Left renal cortex interstitium (tissue), 4 donors: Measurements from ENCODE around the gene RGS11. TPM values are rescaled to one million over a fixed set of nuclear protein-coding genes. Genes with fewer than 3 reads are reported as not detected.
"Not testable (repeated sequence)": the region's sequence is repeated elsewhere in the genome, so short reads cannot be mapped to it uniquely, and the experiment has no call there.

Source experiments
- DNase-seq, 4 donors: peaks; one replicate each; pipeline ENCODE4 v3.0.0-alpha.2; 2013; ENCODE audit warnings: low read depth in 4 of 4, low spot score in 2 of 4, missing footprints in 1 of 4
- polyA plus RNA-seq, 4 donors: library from polyadenylated mRNA; unstranded; fragments of 120-200 nt; gene quantifications; one replicate each; pipeline ENCODE4 v1.2.1, GENCODE V29; 2013; ENCODE audit not compliant: insufficient read length in 4 of 4

RGS11 gene
- polyA plus RNA-seq, 4 donors, result 0.46 to 2.7 (median 1.8) TPM

DNA sequence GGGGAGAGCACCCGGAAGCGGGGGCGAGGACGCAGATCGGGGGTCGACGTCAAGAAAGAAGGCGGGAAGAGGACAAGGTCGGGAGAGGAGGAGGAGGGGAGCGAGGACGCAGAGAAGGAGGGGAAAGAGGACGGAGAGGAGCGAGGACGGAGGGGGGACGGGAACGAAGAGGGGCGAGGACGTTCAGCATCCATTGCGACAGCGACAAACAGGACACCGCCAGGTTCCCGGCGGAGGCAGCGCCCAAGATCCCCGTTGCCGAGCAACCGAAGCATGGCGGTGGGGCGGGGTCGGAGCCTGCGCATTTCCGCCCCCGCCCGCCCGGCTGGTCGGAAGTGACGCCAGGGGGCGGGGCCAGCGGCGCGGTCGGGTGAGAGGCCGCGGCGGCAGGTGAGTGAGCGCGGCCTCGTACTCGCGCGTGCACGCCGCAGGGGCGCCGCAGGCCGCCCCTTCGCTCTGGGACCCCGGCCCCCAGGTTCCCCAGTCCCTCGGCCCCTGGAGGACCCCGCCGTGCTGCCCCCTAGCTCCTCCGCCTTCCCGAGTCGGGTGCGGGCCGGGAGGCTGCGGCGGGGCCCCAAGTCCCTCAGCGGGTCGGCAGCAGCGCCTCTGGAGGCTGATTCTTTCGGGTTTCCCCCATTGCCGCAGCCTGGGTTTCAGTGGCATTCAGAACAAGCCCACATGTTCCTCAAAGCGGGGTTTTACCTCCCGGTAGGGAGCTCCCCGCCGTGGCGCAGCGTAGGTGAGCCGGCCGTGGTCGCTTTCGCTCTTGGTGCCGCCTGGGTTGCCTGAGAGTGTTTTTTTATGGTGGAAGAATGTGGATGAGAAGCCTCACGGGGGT is 41.1 kb downstream of the RGS11 start, which contains the start of gene FAM234A:
TSS of gene FAM234A (plus strand) at position 354 of the 838 bp plus-strand sequence. CDS start 19,593 bp downstream, outside the sequence.
- peak; percentile 70 to 88 (median 86) for DNase-seq

DNA sequence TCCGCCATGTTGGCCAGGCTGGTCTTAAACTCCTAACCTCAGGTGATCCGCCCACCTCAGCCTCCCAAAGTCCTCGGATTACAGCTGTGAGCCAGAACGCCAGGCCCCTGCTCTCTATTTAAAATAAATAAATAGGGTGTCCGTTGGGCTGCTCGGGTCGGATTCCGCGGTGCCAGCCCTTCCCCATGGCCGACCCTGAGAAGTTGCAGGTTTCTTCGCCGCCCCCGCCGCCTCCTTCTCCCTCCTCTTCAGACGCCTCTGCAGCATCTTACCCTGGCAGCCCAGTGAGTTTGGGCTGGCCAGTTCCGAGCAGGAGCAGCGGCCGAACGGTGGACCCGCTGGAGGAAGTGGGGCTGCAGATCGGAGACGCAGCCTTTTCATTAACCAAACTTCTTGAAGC is 44.8 kb downstream of the RGS11 start:
- DNase-seq, result no peak

DNA sequence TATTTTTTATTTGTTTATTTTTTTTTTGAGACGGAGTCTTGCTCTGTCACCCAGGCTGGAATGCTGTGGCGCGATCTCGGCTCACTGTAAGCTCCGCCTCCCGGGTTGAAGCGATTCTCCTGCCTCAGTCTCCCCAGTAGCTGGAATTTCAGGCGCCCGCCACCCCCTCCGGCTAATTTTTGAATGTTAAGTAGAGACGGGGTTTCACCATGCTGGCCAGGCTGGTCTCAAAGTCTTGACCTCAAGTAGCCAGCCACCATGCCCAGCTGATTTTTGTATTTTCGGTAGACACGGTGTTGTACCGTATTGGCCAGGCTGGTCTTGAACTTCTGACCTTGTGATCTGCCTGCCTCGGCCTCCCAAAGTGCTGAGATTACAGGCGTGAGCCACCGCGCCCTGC is 45.4 kb downstream of the RGS11 start:
- DNase-seq, result not testable (repeated sequence)

DNA sequence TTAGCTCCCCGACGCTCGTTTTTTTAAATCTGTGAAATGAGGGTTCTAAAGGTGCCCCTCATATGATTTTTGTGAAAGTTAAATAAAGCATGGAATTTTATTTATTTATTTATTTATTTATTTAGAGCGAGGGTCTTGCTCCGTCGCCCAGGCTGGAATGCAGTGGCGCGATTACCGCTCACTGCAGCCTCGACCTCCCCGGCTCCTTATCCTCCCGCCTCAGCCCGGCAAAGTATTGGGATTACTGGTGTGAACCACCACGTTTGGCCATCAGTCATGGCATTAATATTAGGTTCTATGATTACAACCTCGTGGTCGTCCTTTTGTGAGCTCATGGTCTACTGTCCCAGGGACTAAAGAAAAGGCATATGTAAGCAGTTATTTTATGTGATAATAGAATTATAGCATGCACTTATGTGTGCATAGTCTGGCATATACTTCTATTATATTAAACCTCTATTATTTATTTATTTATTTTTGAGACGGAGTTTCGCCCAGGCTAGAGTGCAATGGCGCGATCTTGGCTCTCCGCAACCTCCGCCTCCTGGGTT is 45.9 kb downstream of the RGS11 start:
- DNase-seq, result no peak

DNA sequence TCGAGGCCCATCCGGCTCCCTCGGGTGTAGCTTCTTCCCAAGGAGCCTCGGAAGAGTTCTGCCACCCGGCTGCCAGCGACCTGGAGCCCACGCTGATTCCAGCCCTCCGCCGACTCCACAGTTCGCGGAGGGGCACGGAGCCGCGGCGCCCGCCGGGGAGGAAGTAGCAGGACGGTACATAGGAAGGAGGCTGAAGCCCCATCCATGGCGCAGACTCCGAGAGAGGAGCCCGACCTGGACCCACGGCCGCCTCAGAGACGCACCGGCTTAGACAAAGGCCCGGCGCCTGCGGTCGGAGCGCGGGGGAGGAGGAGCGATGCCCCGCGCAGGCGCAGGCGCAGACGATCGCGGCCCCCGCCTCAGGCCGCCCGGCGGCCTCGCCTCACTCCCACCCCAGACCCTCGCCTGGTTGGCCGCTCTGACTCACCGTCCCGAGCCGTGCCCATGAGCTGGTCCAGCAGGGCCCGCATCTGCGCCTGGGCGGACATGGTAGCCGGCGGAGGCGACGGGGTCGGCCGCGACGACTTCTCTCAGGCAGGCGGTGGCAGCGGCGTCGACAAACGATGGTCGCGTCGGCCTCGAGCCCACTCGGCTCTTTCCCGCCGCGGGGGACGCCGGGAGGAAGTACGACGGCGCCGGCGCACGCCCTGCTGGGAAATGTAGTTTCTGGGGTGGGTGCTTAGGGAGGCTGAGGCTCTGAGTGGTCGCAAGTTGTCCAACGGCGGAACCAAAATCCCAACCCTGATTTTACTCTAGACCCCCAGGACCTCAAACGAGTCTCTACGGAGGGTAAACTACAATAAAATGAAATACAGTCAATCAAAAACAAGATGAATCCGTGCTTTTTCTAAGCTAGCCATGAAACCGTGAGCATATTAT is 46.7 kb downstream of the RGS11 start, which contains the start of gene LUC7L:
TSS of gene LUC7L (minus strand) at position 598 of the 879 bp plus-strand sequence. CDS start at position 488, 110 bp downstream.
- peak; percentile 81 to 89 (median 86) for DNase-seq

DNA sequence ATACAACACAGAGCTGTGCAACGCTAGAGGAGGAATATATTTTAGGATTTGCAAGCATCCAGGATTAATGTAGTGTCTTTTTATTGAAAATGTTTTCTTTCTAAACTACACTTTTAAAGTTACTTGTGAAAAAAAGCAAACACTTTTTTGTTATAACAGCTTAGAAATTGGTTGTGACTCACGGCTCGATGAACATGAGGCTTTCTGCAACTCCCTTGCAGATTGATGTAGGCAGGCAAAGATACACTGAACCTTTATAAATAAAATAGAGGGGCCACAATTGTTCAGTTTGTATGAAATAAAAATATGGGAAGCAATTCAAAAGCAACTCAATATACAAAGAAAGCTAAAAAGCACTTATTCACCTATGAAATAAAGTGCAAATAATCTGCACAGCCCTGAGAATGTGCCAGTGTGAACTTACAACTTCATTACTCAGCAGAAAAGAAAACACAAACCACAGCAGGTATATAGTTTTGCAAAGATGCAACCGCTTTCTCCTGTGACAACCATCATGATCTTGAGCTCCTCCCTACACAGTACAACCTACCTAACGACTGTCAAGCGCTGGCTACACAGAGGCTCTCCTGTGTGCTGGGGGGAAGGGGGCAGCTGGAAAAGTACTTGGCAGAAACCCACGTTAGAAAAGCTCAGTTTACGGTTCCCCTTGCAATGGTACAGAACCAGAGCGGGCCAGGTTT is 47.4 kb downstream of the RGS11 start:
- no peak for DNase-seq

DNA sequence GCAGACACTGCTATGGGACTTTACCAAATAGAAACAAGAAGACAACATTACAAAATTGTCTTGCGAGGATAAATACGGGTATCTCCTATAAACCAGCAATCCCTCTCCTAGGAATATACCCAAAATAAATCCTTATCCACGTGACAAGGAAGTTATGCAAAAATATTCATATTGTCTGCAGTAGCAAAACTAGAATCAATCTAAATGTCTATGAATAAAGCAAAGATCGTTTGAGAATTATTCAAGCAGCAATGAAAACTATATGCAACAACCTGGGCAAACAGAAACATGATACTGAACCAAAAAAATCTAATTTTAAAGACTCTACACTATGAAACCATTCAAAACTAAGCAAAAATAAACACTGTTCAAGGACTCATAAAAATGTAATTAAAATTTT is 55.7 kb downstream of the RGS11 start:
- no peak for DNase-seq

Other genes with a start within 250 kb of the RGS11 start
- gene POLR3K, start 222.3 kb downstream of the RGS11 start, polyA plus RNA-seq, result 10 to 100 TPM; 11.2 to 14.1 (median 12.1) TPM
- gene SNRNP25, start 222.1 kb downstream of the RGS11 start, polyA plus RNA-seq, result 10 to 100 TPM; 42.9 to 54.2 (median 45.5) TPM
- gene RHBDF1, start 203.3 kb downstream of the RGS11 start, polyA plus RNA-seq, result 10 to 100 TPM; 20.0 to 34.4 (median 26.5) TPM
- gene MPG, start 197.7 kb downstream of the RGS11 start, polyA plus RNA-seq, result 10 to 100 TPM; 16.6 to 41.7 (median 29.5) TPM
- 10 to 100 TPM; 23.4 to 38.1 (median 30.0) TPM for gene NPRL3, start 137.3 kb downstream of the RGS11 start, polyA plus RNA-seq
- gene HBZ, start 123.3 kb downstream of the RGS11 start, polyA plus RNA-seq, result 1 to 10 TPM; 1.4 to 2.5 (median 2.0) TPM
- 1 to 10 TPM; 1.8 to 7.0 (median 5.7) TPM for gene HBM, start 110.0 kb downstream of the RGS11 start, polyA plus RNA-seq
- gene HBA2, start 103.1 kb downstream of the RGS11 start, polyA plus RNA-seq, result 1,000 to 10,000 TPM in 3 of 4 donors, 100 to 1,000 TPM in 1; 776 to 1,213 (median 1,160) TPM
- 100 to 1,000 TPM; 481 to 856 (median 780) TPM for gene HBA1, start 99.3 kb downstream of the RGS11 start, polyA plus RNA-seq
- gene HBQ1, start 95.5 kb downstream of the RGS11 start, polyA plus RNA-seq, result 1 to 10 TPM in 2 of 4 donors, under 1 TPM in 2; 0.77 to 1.2 (median 0.91) TPM
- gene LUC7L, start 46.5 kb downstream of the RGS11 start, polyA plus RNA-seq, result 100 to 1,000 TPM in 3 of 4 donors, 10 to 100 TPM in 1; 98.9 to 185 (median 135) TPM
- gene FAM234A, start 41.1 kb downstream of the RGS11 start, polyA plus RNA-seq, result 10 to 100 TPM; 63.7 to 91.2 (median 82.5) TPM
- gene ARHGDIG, start 4.6 kb upstream of the RGS11 start, polyA plus RNA-seq, result 1 to 10 TPM; 2.0 to 6.0 (median 4.1) TPM
- 1 to 10 TPM in 2 of 4 donors, under 1 TPM in 2; 0.44 to 3.5 (median 1.7) TPM for gene PDIA2, start 7.2 kb upstream of the RGS11 start, polyA plus RNA-seq
- 10 to 100 TPM; 16.4 to 26.7 (median 23.2) TPM for gene AXIN1, start 76.8 kb upstream of the RGS11 start, polyA plus RNA-seq
- 10 to 100 TPM; 62.6 to 93.5 (median 80.6) TPM for gene MRPL28, start 94.6 kb upstream of the RGS11 start, polyA plus RNA-seq
- 10 to 100 TPM; 64.1 to 72.1 (median 69.3) TPM for gene PGAP6, start 106.0 kb upstream of the RGS11 start, polyA plus RNA-seq
- gene NME4, start 121.3 kb upstream of the RGS11 start, polyA plus RNA-seq, result 100 to 1,000 TPM; 102 to 159 (median 136) TPM
- gene DECR2, start 125.9 kb upstream of the RGS11 start, polyA plus RNA-seq, result 10 to 100 TPM; 28.1 to 42.0 (median 31.9) TPM
- gene RAB11FIP3, start 149.7 kb upstream of the RGS11 start, polyA plus RNA-seq, result 100 to 1,000 TPM in 2 of 4 donors, 10 to 100 TPM in 2; 72.9 to 144 (median 109) TPM